Measurements from ENCODE around the gene LACTB. TPM values are rescaled to one million over a fixed set of nuclear protein-coding genes. Genes with fewer than 3 reads are reported as not detected.

LACTB gene
- total RNA-seq, 2 donors from 2014 or later, result 21.6 to 23.2 TPM

GRCh38 chr15:63109498-63109897 is 12.2 kb upstream of the LACTB start:
- no peaks in the 10 kb centered on the region for H3K36me3 Mint-ChIP-seq
- DNase-seq (ENCODE audit: low spot score in 2 of 2), result no peak
- ATAC-seq, result no peak
- H3K9me3 Mint-ChIP-seq, result peaks cover 0 to 4% of the 10 kb centered on the region in 2 donors
- H3K27ac Mint-ChIP-seq, result peak overlapping the region in 1 of 2 donors; percentile 48

GRCh38 chr15:63109920-63110319 is 11.7 kb upstream of the LACTB start:
- no peaks in the 10 kb centered on the region for H3K36me3 Mint-ChIP-seq

GRCh38 chr15:63110428-63111026 is 11.1 kb upstream of the LACTB start:
- ATAC-seq (no peak), DNase-seq (ENCODE audit: low spot score in 2 of 2) (no peak)
- no peaks in the 10 kb centered on the region for H3K36me3 Mint-ChIP-seq
- no peaks in the 10 kb centered on the region for H3K9me3 Mint-ChIP-seq
- peak overlapping the region in 1 of 2 donors; percentile 23 for H3K27ac Mint-ChIP-seq

More at GRCh38 chr15:63109920-63110319, 11.7 kb upstream of the LACTB start:
- H3K27ac Mint-ChIP-seq, result no peak overlapping the region
- H3K9me3 Mint-ChIP-seq, result peaks cover 0 to 3% of the 10 kb centered on the region in 2 donors
- ATAC-seq (no peak), DNase-seq (ENCODE audit: low spot score in 2 of 2) (no peak)

GRCh38 chr15:63111481-63111880 is 10.2 kb upstream of the LACTB start:
- Mint-ChIP-seq H3K36me3 (no peaks in the 10 kb centered on the region), H3K27ac (peak overlapping the region in 1 of 2 donors; percentile 23)

GRCh38 chr15:63112871-63113270 is 8.8 kb upstream of the LACTB start:
- Mint-ChIP-seq H3K36me3 (no peaks in the 10 kb centered on the region), H3K9me3 (no peaks in the 10 kb centered on the region), H3K27ac (no peak overlapping the region)
- ATAC-seq, result no peak
- DNase-seq (ENCODE audit: low spot score in 2 of 2), result no peak

More at GRCh38 chr15:63111481-63111880, 10.2 kb upstream of the LACTB start:
- DNase-seq (ENCODE audit: low spot score in 2 of 2), result no peak
- ATAC-seq, result no peak
- no peaks in the 10 kb centered on the region for H3K9me3 Mint-ChIP-seq

GRCh38 chr15:63114465-63114864 is 7.2 kb upstream of the LACTB start:
- DNase-seq (ENCODE audit: low spot score in 2 of 2), result no peak
- H3K9me3 Mint-ChIP-seq, result peaks cover 4 to 5% of the 10 kb centered on the region in 2 donors
- H3K36me3 Mint-ChIP-seq, result peaks cover 5 to 6% of the 10 kb centered on the region in 2 donors

GRCh38 chr15:63118854-63119253 is 2.8 kb upstream of the LACTB start:
- H3K27ac Mint-ChIP-seq, result no peak overlapping the region
- peaks cover 10 to 15% of the 10 kb centered on the region in 2 donors for H3K9me3 Mint-ChIP-seq
- peaks cover 16 to 18% of the 10 kb centered on the region in 2 donors for H3K36me3 Mint-ChIP-seq
- DNase-seq (ENCODE audit: low spot score in 2 of 2) (no peak), ATAC-seq (no peak)

More at GRCh38 chr15:63114465-63114864, 7.2 kb upstream of the LACTB start:
- H3K27ac Mint-ChIP-seq, result no peak overlapping the region
- no peak for ATAC-seq

- H3K36me3 Mint-ChIP-seq, result peaks cover 16 to 18% of the 10 kb centered on the region in 2 donors
- H3K9me3 Mint-ChIP-seq, result peaks cover 10 to 15% of the 10 kb centered on the region in 2 donors
- DNase-seq (ENCODE audit: low spot score in 2 of 2) (peak; percentile 90 to 92), ATAC-seq (peak; percentile 84 to 96)
- peak overlapping the region; percentile 81 to 87 for H3K27ac Mint-ChIP-seq
These were observed 578 bp downstream of the LACTB start for GRCh38 chr15:63122002-63122875.

- H3K27ac Mint-ChIP-seq, result no peak overlapping the region
- DNase-seq (ENCODE audit: low spot score in 2 of 2), result no peak
- H3K36me3 Mint-ChIP-seq, result peaks cover 9 to 13% of the 10 kb centered on the region in 2 donors
- no peak for ATAC-seq
- peaks cover 6 to 10% of the 10 kb centered on the region in 2 donors for H3K9me3 Mint-ChIP-seq
These were observed 2.8 kb downstream of the LACTB start for GRCh38 chr15:63124506-63124905.

GRCh38 chr15:63126726-63127125 is 5.1 kb downstream of the LACTB start:
- Mint-ChIP-seq H3K36me3 (no peaks in the 10 kb centered on the region), H3K27ac (no peak overlapping the region), H3K9me3 (no peaks in the 10 kb centered on the region)
- ATAC-seq, result no peak
- no peak for DNase-seq (ENCODE audit: low spot score in 2 of 2)

GRCh38 chr15:63133786-63134185 is 12.1 kb downstream of the LACTB start:
- no peak for ATAC-seq
- no peak for DNase-seq (ENCODE audit: low spot score in 2 of 2)
- Mint-ChIP-seq H3K27ac (no peak overlapping the region), H3K36me3 (no peaks in the 10 kb centered on the region), H3K9me3 (no peaks in the 10 kb centered on the region)

- Mint-ChIP-seq H3K27ac (no peak overlapping the region), H3K9me3 (no peaks in the 10 kb centered on the region), H3K36me3 (no peaks in the 10 kb centered on the region)
- DNase-seq (ENCODE audit: low spot score in 2 of 2), result no peak
- no peak for ATAC-seq
These were observed 12.8 kb downstream of the LACTB start for GRCh38 chr15:63134245-63134985.

- no peak for DNase-seq (ENCODE audit: low spot score in 2 of 2)
- no peak for ATAC-seq
- H3K36me3 Mint-ChIP-seq, result no peaks in the 10 kb centered on the region
- H3K27ac Mint-ChIP-seq, result no peak overlapping the region
- no peaks in the 10 kb centered on the region for H3K9me3 Mint-ChIP-seq
These were observed 13.6 kb downstream of the LACTB start for GRCh38 chr15:63135281-63135680.

- no peaks in the 10 kb centered on the region for H3K36me3 Mint-ChIP-seq
- no peak for DNase-seq (ENCODE audit: low spot score in 2 of 2)
- no peaks in the 10 kb centered on the region for H3K9me3 Mint-ChIP-seq
- ATAC-seq, result peak; percentile 18 to 81
- H3K27ac Mint-ChIP-seq, result peak overlapping the region; percentile 27 to 53
These were observed 14.1 kb downstream of the LACTB start for GRCh38 chr15:63135804-63136203.

- DNase-seq (ENCODE audit: low spot score in 2 of 2), result no peak
- H3K36me3 Mint-ChIP-seq, result no peaks in the 10 kb centered on the region
- no peak for ATAC-seq
- H3K9me3 Mint-ChIP-seq, result no peaks in the 10 kb centered on the region
- no peak overlapping the region for H3K27ac Mint-ChIP-seq
These were observed 15.1 kb downstream of the LACTB start for GRCh38 chr15:63136742-63137141.

- Mint-ChIP-seq H3K9me3 (no peaks in the 10 kb centered on the region), H3K36me3 (peaks cover 9 to 10% of the 10 kb centered on the region in 2 donors), H3K27ac (no peak overlapping the region)
- no peak for DNase-seq (ENCODE audit: low spot score in 2 of 2)
- no peak for ATAC-seq
These were observed 19.3 kb downstream of the LACTB start for GRCh38 chr15:63140936-63141335.

- H3K9me3 Mint-ChIP-seq, result no peaks in the 10 kb centered on the region
These were observed 23.8 kb downstream of the LACTB start for GRCh38 chr15:63145426-63145825.

More at GRCh38 chr15:63145426-63145825, 23.8 kb downstream of the LACTB start:
- no peak for DNase-seq (ENCODE audit: low spot score in 2 of 2)
- peak in 1 of 2 donors; percentile 71 for ATAC-seq
- Mint-ChIP-seq H3K27ac (no peak overlapping the region), H3K36me3 (peaks cover 9 to 10% of the 10 kb centered on the region in 2 donors)

Measured in activated naive CD4-positive, alpha-beta T cell treated with anti-CD3 and anti-CD28 coated beads, Interleukin-2, amount 50 U/mL, for 72 hours (primary cell).